Fibroblast of upper back skin (primary cell): Measurements from ENCODE around the gene ADNP.

Source experiments
- DNase-seq: peaks from one replicate; pipeline ENCODE4 v3.0.0-alpha.2; 2013

ADNP gene

DNA sequence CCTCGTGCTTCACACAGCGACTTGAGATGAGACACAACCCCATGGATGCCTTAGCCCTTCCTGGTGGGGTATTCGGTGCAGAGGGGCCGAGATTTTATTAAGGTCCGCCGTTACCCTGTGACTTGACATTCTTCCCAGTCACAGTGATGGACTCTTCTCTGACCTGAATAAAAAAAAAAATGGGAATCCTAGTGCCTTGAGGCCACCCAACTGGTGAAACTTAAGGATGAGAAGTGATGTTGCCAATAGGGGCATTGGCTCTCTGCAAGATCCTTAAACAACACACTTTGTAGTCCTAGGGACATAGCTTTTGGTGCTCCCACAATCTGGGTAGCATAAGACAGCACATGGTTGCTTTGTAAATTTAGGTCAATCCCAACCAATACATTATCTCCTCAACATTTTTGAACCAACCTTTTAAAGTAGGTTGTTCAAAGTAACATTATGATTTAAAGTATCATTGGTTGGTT lies 814 bp upstream of the ADNP start:
- no peak for DNase-seq

- DNase-seq: no peak
These were observed 296 bp downstream of the ADNP start for GRCh38 chr20:50930976-50931305.

DNA sequence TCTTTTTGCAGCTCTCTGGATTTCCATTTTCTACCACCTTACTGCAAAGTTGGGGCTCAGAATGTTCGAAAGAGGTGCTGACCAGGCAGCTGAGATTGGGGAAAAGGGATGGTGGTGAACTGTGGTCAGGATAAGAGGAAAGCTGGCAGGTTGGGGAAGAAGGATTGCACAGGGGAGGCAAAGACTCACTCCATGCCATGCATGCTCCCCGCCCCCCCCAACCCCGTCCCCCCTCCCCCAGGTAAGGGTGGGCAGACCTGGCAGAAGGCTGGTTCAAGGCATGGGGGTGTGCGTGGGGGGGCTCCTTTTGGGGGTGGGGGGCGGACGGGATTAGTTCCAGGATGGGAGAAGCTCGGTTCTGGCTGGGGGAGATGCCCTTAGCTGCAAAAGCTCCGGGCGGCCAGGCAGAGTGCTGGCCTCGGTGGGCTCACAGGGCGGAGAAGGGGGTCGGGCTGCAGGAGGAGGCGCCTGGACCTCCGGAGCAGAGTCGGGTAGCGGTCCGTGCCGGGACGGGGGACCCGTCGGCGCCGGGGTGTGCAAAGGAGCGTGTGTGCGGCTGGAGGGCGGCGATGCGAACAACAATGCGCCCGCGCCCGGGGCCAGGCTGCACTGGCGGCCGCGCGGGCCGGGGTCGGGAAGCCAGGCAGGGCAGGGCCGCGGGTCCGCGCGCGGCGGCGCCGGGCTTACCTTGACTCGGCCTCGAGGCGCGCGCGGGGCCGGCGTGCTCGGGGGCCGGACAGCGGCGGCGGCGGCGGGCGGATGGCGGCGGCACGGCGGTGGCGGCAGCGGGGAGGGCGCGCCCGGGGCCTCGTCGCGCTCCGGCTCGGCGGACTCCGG lies 880 bp downstream of the ADNP start:
- no peak for DNase-seq

GRCh38 chr20:50929299-50930138 lies 1.7 kb downstream of the ADNP start:
- peak; percentile 96 for DNase-seq

DNA sequence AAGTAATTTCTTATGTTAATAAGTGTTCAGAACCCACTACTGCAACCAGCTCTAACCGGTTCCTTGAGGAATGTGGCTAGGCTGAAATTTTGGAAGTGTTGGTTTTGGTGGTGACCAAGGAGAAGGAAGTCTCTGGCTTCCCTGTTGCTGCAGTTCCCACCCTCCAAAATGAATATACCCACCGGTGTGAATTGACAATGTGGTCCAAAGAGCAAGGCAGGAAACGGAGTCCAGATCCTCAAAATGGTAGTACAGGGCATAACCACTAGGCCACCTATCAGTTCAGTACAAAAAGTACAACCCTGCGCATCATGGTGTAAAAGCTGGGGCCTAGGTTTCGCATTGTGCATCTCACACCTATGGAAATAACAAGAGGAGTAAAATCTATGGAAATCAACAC lies 2.8 kb downstream of the ADNP start:
- no peak for DNase-seq

- no peak for DNase-seq
These were observed 4.7 kb downstream of the ADNP start for GRCh38 chr20:50926530-50926929.

- no peak for DNase-seq
These were observed 6.8 kb downstream of the ADNP start for GRCh38 chr20:50924261-50924920.

DNA sequence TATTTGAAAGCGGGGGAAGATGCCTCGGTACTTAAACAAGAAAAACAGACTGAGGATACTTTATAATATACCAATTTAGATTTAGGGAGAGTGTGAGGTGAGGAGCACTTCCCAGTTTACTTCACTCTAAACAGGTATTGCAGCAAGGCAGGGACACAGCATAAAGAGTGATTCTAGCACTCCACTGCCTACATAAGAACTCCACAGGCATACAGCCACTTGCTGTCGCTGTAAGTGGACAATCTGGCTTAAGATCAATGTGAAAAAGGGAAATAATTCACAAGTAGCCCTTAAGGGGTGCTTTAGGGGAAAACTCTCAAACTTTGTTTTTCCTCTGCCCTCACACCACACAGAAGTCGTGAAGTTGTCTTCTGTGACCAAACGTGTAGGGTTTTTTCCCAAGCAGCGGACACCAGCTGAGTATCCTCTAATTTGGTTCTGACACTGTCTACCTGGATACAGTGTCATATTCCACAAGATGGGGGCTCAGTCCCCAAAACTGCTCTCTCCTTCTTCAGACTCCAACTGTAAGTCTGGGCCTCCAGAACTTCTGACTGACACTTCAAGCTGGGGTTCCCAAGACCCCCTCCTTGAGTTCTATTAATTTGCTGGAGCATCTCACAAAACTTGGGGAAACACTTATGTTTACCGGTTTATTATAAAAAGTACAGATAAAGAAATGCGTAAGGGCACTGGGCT lies 9.3 kb downstream of the ADNP start:
- no peak for DNase-seq

DNA sequence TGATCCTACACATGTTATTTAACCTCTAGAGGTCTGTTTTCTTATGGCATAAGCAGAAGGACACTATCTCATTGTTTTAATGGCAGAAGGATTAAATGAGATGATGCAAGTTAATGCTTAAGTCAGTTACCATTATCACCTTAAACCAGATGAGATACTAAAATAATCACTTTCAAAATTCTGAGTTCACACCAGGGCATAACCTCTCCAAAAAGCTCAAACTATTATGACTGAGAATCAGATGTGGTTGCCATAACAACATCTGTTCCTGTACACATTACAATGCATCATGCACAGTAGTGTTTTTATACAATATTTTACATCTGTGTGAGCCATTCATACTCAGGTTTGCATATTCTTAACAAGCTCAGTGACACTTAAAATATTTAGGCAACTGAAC lies 10.2 kb downstream of the ADNP start:
- no peak for DNase-seq

DNA sequence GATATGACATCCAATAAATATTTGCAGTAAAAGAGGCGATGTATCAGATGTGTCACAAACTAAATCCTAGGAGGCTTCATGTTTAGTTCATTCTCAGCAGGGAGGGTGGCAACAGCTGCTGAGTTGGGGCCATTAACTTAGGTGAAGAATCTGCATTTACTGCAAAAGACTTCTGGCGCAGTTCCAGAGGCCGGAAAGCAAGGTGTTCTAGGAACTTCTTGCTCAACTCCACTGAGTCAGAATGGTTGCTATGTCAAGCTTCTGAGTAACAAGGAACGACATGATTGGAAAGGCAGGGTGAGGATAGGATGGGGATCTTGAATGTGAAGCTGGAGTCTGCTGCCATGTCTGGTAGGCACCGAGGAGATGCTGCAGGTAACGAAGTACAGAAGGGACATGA lies 11.7 kb downstream of the ADNP start:
- peak; percentile 61 for DNase-seq

DNA sequence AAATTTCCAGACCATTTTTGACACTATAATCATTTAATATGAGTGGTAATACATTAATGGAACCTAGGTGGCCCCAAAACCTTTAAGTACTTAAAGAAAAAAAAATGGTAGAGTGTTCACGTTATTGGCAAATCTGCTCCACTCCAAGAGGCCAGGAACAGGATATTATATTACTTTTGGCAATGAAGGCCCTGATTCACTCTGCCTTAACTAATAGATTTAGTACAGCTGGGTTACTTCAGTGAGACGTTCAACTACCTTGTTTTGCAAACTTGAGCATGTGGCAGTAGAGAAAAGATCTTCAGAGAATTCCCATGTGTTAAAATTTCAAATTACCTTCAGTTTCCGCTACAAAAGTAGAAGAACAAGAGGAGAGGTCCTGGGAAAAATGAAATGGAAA lies 12.8 kb downstream of the ADNP start:
- DNase-seq: peak; percentile 54

DNA sequence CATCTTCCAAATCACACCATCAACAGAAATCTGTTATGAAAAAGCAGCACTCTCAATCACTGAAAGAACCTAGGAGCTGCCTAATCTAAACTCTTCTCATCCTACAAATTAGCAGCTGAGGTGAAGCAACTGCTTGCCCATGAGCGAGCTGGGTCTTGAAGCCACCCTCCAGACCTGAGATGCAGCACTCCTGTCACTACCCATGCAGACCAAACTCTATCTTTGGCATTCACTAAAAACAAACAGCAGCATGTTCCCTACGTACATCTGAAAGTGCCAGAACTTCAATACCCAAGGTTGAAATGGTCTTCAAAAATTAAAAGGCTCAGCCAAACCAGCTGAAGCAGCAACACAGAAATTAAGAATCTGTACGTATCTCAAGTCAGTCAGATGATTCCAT lies 14.3 kb downstream of the ADNP start:
- no peak for DNase-seq

- DNase-seq: peak; percentile 39
These were observed 15.0 kb downstream of the ADNP start for GRCh38 chr20:50916257-50916656.

- peak; percentile 50 for DNase-seq
These were observed 15.8 kb downstream of the ADNP start for GRCh38 chr20:50915424-50915823.

- DNase-seq: peak; percentile 80
These were observed 17.4 kb downstream of the ADNP start for GRCh38 chr20:50913690-50914375.

DNA sequence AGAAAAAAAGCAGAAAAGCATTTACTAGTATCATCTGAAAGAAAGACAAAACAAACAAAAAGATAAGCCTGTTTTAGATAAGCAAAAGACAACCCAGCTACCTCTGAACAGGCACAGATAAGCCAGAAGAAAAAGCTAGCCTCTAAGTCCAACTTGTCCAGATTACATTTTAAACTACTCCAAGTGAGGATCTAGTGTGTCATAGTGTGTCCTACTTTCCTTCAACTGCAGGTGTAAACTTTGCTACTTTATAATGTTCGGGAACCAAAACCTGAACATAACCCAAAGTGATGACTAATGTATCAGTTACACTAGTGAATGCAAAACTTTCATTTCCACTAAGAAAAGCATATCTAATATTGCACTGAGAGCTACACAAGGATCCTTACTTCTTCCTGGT lies 19.5 kb downstream of the ADNP start:
- DNase-seq: no peak

GRCh38 chr20:50911030-50911429 lies 20.2 kb downstream of the ADNP start:
- peak; percentile 90 for DNase-seq

DNA sequence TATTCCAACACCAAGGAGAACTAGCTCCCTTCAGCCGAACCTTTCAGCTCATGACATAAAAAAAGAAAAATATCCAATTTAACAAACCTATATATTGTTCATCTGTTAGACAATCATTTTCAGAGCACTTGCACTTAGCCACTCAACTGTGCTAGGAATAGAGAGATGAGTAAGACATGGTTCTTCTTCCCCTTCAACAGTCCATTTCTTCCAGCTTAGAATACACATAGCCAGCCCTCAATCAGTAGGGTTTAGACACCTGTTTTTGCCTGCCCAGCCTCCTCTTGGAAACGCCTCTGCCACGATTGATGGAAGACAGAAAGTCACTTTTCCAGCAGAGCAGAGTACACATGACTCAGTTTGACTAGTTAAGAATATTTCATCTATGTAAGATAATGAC lies 21.8 kb downstream of the ADNP start:
- no peak for DNase-seq

- no peak for DNase-seq
These were observed 27.1 kb downstream of the ADNP start for GRCh38 chr20:50904067-50904570.

DNA sequence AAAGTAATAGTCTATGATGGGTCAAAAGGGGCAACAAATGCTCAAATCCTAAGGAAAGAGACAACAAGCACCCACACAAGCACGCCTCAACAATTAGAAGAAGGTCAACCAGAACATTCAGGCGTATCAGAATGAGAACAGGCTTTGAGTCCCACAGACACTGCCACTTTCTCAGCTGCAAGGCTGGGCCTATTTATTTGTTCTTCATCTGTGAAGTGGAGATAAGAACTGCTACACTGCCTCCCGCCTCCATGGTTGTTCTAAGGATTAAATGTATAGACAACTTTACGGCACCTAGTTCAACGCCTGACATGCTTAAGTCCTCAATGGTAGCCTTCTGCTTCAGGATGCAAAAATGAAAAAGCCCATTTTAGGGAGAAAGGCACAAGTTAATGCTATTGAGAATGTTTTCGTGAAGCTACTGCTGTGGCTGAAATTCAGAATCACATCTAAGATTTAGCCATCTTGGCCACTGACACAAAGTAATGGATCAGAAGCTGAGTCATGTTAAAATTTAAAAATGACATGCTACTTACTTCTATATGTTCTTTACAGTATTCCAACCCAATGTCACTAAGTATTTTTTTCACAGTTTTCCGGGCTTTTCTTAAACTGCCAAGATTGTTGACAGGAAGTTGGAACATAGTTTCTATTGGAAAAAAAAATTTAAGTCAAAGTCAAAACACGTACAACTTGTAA lies 27.7 kb downstream of the ADNP start:
- no peak for DNase-seq

DNA sequence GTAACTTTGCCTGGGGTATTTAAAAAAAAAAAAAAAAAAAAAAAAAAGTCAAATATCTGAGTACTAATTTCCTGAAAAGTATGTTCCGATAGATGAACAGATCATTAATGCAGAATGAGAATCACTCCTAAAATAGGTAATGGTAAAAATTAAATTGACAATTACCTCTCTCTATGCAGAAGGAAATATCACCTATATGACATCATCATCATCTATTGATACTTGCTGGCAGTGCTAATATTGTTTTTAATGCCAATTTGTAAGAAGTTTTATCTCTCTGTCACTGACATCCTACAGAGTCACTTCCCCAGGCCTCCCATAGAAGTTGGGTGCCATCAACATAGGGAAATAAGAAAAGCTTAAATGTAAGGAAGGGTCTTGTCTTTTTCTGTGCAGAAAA lies 29.9 kb downstream of the ADNP start:
- DNase-seq: no peak

- DNase-seq: no peak
These were observed 31.0 kb downstream of the ADNP start for GRCh38 chr20:50900261-50900660.
